Activated CD8-positive, alpha-beta T cell treated with anti-CD3 and anti-CD28 coated beads, Interleukin-2, amount 10 ng/mL, durations not matched to agents 7 days and 5 days (primary cell): ENCODE data around the gene MUC2. TPM values are rescaled to one million over a fixed set of nuclear protein-coding genes. Genes with fewer than 3 reads are reported as not detected.

Source experiments
- ATAC-seq: fragments of 150-1000 bp; cut with Tn5 transposase; one replicate; pipeline ENCODE4 v1.10.0; 2021; ENCODE audit warnings: moderate library complexity
- CTCF ChIA-PET: fragments of 350-600 bp; sonication (Branson Sonifier 250); formaldehyde crosslinking; loops from one replicate; lab custom pipeline; 2021; ENCODE audit warnings: antibody characterized with exemption; lab: Charles Lee
- POLR2A ChIA-PET: fragments of 350-600 bp; sonication (Branson Sonifier 250); formaldehyde crosslinking; loops from one replicate; lab custom pipeline; 2021; ENCODE audit warnings: antibody characterized with exemption; lab: Charles Lee
- DNase-seq: peaks from one replicate; pipeline ENCODE4 v3.0.0-alpha.2; 2020
- H3K27ac Mint-ChIP-seq: one replicate; pipeline ENCODE4 v1.8.0; 2021; ENCODE audit warnings: mild to moderate bottlenecking, mixed read lengths
- H3K27me3 Mint-ChIP-seq: one replicate; pipeline ENCODE4 v1.8.0; 2021; ENCODE audit warnings: low read depth, mixed read lengths
- H3K36me3 Mint-ChIP-seq: one replicate; pipeline ENCODE4 v1.8.0; 2021; ENCODE audit warnings: low read depth, mixed read lengths
- H3K4me1 Mint-ChIP-seq: one replicate; pipeline ENCODE4 v1.8.0; 2021; ENCODE audit warnings: low read depth, mixed read lengths
- H3K4me3 Mint-ChIP-seq: one replicate; pipeline ENCODE4 v1.8.0; 2021; ENCODE audit warnings: mild to moderate bottlenecking, mixed read lengths
- H3K9me3 Mint-ChIP-seq: one replicate; pipeline ENCODE4 v1.8.0; 2022; ENCODE audit warnings: mixed read lengths; ENCODE audit not compliant: insufficient read depth
- total RNA-seq, 2 experiments: library from RNA; stranded (reverse); gene quantifications; one replicate each; pipeline ENCODE4 v1.2.3, GENCODE V29; 2021

Gene MUC2
- total RNA-seq, 2 experiments from 2014 or later, result not detected

DNA sequence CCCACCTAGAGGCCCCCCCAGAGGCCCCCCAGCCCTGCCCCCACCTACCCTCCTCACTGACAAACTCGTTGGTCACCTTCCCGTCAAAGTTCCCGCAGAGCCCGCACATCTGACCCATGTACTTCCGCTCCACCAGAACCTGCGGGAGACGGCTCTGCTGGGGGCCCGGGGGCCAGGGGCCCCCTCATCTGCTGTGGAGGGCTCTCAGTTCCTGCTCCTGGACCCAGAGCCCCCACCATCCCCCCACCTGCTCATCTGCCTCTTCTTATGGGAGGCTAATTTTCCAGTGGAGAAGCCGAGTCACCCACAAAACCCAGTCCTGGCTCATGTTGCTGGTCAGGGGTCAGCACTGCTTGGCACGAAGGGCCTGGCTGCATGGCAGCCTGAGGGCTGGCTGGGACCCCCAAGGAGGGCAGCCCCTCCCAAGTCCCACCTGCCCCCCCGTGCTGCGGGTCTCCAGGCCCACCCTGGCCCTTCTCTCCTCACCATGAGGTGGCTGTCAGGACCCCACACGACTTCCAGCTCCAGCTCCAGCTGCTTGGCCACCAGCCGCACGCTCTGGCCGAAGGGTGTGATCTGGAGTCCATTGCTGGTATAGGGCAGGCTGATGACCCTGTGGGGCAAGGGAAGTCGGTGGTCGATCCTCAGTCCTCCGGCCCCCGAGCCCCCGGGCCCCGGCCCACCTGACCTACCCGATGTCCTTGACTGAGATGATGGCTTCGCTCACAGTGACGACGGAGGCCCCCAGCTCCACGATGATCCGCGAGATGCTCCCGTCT is 43.4 kb upstream of the MUC2 start:
- no peaks in the 10 kb centered on the region for H3K4me1 Mint-ChIP-seq
- CTCF ChIA-PET, result no interaction called here

DNA sequence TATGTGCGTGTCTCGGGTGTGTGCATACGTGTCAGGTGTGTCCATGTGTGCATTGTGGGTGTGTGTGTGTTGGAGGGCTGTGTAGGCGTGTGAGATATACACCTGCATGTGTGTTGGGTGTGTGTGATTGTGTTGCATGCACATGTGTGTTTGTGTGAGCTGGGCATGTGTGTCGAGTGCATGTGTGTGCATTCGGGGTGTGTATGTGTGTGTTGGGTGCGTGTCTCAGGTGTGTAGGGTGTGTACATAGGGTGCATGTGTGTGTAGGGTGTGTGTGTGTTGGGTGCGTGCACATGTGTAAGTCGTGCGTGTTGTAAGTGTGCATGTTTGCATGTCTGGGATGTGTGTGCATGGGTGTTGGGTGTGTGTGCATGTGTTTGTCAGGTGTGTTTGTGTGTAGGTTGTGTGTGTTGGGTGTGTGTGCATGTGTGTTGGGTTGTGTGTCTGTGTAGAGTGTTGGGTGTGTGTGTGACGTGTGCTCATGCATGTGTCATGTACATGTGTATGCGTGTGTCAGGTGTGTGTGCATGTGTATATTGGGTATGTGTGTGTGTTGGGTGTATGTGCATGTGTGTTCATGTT is 42.3 kb upstream of the MUC2 start:
- Mint-ChIP-seq H3K4me1 (no peaks in the 10 kb centered on the region), H3K9me3 (no peaks in the 10 kb centered on the region), H3K4me3 (no peak overlapping the region), H3K27ac (no peak overlapping the region), H3K36me3 (no peaks in the 10 kb centered on the region), H3K27me3 (no peaks in the 10 kb centered on the region)
- CTCF ChIA-PET, result no interaction called here
- POLR2A ChIA-PET, result no interaction called here
- ATAC-seq (no peak), DNase-seq (no peak)

More for the DNA sequence above, 43.4 kb upstream of the MUC2 start:
- no peaks in the 10 kb centered on the region for H3K36me3 Mint-ChIP-seq
- POLR2A ChIA-PET, result no interaction called here
- no peak overlapping the region for H3K4me3 Mint-ChIP-seq
- DNase-seq, result no peak
- no peak for ATAC-seq
- H3K9me3 Mint-ChIP-seq, result no peaks in the 10 kb centered on the region
- no peaks in the 10 kb centered on the region for H3K27me3 Mint-ChIP-seq
- no peak overlapping the region for H3K27ac Mint-ChIP-seq

DNA sequence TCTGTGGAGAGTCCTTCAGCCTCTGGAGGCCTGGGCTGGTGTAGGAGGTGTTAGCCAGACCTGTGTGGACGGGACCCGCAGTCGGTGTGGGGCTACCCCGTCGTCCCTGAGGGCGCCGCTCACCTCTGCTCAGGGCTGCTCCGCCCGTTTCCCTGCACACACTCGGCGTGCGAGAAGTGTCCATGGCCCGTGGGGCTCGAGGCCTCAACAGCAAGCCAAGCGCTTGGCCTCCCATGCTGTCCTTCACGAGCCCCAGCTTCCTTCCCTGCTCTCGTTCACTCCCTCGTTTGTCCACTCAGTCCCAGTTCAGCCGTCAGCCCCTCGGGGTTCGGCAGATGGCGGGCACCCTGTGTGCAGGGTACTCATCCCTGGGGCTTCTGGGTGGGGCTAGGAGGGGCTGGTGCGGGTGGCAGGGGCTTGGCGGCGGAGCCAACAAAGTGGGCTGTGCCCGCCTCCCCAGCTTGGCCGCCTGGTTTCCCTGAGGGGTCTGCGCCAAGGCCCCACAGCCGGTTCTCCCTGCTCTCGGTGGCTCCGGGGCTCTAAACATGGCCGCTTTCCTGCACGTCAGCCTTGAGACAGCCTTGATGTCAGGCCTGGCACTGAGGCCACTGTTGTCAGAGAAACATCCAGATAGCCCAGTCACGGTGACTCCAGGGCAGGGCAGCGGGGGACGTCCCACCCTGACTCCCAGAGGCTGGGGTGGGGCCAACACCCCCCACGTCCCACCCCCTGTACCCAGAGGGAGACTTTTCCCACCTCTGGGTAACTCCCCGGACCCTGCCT is 41.5 kb upstream of the MUC2 start:
- Mint-ChIP-seq H3K36me3 (no peaks in the 10 kb centered on the region), H3K4me3 (no peak overlapping the region), H3K27me3 (no peaks in the 10 kb centered on the region), H3K4me1 (no peaks in the 10 kb centered on the region), H3K9me3 (no peaks in the 10 kb centered on the region), H3K27ac (no peak overlapping the region)
- ChIA-PET CTCF (no interaction called here), POLR2A (no interaction called here)
- ATAC-seq (no peak), DNase-seq (no peak)

DNA sequence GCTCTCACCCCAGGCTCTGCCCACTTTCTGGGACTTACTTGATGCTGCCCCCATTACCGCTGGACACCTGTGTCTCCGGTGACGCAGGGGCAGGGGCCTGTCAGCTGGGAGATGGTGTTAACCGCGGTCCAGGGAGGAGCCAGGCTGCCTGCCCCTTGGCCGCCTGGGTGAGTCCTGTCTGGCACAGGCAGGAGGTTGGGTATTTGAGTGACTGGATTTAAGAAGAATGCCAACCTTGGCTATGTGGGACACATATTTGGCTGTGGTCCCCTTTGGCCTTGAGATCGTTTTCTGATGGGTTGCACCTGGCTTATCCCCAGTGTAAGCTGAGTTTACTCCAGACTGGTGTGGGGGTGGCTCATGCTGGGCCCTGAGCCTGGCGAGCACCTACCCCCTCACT is 40.7 kb upstream of the MUC2 start:
- no peaks in the 10 kb centered on the region for H3K4me1 Mint-ChIP-seq
- ChIA-PET CTCF (no interaction called here), POLR2A (no interaction called here)
- H3K36me3 Mint-ChIP-seq, result no peaks in the 10 kb centered on the region
- H3K27me3 Mint-ChIP-seq, result no peaks in the 10 kb centered on the region
- no peak overlapping the region for H3K4me3 Mint-ChIP-seq
- DNase-seq, result no peak
- ATAC-seq, result no peak
- H3K27ac Mint-ChIP-seq, result no peak overlapping the region
- no peaks in the 10 kb centered on the region for H3K9me3 Mint-ChIP-seq

DNA sequence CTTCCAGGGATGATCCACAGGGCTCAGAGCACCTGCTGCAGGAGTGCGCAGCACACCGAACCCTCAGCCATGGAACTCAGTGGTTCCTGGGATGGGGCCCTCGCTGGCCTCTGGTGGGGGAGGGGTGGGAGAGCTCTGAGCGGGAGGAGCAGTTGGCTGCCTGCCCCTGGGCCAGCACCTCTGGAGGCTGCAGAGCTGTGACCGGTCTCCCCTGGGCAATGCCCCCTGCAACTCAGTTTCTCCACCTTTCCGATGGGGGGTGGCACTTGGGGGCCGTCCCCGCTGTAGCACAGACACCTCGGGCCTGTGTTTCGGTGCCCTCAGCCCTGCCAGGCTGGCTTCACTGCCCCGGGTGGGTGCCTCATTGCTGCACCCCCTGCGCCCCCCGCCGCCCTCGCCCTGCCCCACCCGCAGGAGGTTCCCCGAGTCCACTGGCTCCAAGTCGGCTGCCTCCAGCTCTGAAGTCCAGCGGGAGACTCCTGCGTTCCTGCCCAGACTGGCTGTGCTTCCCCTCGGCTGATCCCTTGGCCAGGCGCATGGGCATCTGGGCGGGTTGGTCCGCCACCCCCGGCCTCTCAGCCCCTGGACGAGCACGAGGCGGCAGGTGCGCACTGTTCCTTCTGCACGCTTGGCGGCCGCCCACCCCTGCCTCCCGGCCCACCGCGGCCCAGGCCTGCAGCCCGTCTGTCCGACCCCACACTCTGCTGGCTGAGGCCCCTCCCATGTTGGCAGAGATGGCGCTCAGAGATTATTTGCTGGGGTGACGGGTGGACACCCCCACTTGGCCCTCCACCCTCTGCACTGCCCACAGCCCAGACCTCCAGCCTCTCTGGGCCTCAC is 40.0 kb upstream of the MUC2 start:
- CTCF ChIA-PET, result no interaction called here
- Mint-ChIP-seq H3K4me1 (no peaks in the 10 kb centered on the region), H3K36me3 (no peaks in the 10 kb centered on the region), H3K4me3 (no peak overlapping the region), H3K27me3 (no peaks in the 10 kb centered on the region), H3K9me3 (no peaks in the 10 kb centered on the region), H3K27ac (no peak overlapping the region)
- POLR2A ChIA-PET, result no interaction called here
- no peak for ATAC-seq
- no peak for DNase-seq

DNA sequence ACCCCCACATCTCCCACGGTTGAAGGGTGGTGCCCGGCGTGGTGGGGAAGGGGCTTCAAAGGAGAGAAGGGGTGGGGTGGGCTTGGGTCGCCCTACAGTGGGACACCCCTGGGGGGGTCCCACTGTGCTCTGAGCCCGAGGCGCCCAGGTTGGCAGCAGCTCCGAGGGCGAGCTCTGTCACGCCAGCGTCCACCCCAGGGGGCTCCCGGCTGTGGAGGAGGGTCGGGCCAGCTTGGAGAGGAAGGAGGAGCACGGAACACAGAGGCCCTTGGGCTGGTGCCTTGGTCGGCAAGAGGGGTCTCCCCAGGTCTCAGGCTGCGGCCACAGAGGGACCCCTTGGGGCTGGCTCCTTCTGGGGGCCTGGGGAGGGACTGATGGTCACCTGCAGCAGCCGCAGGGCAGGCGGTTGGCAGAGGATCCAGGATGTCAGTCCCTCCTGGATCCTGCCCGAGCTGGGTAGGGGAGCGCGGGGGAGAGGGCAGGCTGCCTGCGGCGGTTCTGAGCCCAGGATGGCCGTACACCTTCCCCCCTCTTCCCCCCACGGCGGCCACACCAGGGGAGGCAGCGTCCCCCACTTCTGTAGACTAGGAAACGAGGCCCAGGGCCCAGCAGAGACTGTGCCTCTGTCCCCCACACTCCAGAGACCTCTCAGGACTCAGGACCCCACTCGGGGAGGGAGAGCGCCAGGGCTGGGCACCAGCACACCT is 38.9 kb upstream of the MUC2 start:
- H3K4me1 Mint-ChIP-seq, result no peaks in the 10 kb centered on the region
- ATAC-seq (no peak), DNase-seq (no peak)
- ChIA-PET CTCF (no interaction called here), POLR2A (no interaction called here)
- H3K27ac Mint-ChIP-seq, result no peak overlapping the region
- no peaks in the 10 kb centered on the region for H3K9me3 Mint-ChIP-seq
- no peaks in the 10 kb centered on the region for H3K27me3 Mint-ChIP-seq
- H3K4me3 Mint-ChIP-seq, result no peak overlapping the region
- no peaks in the 10 kb centered on the region for H3K36me3 Mint-ChIP-seq

DNA sequence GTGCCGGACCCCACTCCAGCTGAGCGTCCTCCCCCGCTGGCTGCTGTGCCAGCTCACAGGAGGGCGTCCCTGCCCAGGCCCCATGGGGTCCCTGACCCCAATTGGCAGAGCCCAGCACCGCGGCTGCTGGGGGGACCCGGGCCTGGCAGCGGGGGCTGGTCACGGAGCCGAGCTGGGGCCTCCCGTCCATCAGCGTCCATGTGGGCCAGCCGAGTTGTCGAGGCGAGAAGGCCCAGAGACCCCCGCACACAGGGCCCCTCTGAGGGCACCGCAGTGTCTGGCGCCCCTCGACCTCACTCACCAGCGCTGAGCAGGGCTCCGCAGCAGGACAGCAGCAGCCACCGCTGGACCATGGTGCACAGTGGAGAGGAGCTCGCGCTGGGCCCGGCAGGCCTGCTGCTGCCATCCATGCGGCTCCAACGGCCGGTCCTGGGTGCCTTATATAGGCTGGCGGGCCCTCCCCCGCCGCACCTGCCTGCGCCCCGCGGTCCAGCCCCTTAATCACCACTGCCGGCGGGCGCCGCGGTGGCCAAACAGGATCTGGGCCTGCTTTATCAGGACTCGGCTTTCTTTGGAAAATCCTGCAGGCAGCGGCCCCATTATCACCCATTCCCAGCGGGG is 38.3 kb upstream of the MUC2 start, which contains the start of gene MUC6:
Gene MUC6 (minus strand): TSS at position 416 of the 621 bp plus-strand sequence. CDS start 63 bp downstream, at position 353.
- no peak for DNase-seq
- Mint-ChIP-seq H3K27me3 (no peaks in the 10 kb centered on the region), H3K9me3 (no peaks in the 10 kb centered on the region), H3K36me3 (no peaks in the 10 kb centered on the region), H3K4me1 (no peaks in the 10 kb centered on the region), H3K27ac (no peak within 1 kb of the TSS), H3K4me3 (no peak within 1 kb of the TSS)
- POLR2A ChIA-PET, result no interaction called here
- no peak for ATAC-seq
- CTCF ChIA-PET, result no interaction called here

DNA sequence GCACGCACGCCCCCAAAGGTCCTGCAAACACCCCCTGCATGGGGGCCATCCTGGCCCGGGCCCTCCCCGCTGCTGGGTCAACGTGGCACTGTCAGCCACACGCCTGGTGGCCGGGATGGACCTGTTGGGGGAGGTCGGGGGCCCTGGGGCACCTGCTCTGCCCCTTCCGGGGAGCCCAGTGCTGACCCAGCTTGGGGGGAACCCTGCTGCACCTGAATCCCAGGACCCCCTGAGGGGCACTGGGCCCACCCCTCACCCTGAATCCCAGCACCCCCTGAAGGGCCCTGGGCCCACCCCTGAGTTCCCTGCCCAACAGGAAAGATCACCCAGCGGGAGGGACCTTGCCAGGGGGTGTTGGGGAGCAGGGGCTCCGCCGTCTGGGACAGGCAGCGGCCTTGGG is 37.7 kb upstream of the MUC2 start:
- ChIA-PET POLR2A (no interaction called here), CTCF (no interaction called here)
- H3K4me3 Mint-ChIP-seq, result no peak overlapping the region
- no peaks in the 10 kb centered on the region for H3K4me1 Mint-ChIP-seq
- no peak for ATAC-seq
- H3K27me3 Mint-ChIP-seq, result no peaks in the 10 kb centered on the region
- H3K36me3 Mint-ChIP-seq, result no peaks in the 10 kb centered on the region
- no peak overlapping the region for H3K27ac Mint-ChIP-seq
- no peak for DNase-seq
- no peaks in the 10 kb centered on the region for H3K9me3 Mint-ChIP-seq

DNA sequence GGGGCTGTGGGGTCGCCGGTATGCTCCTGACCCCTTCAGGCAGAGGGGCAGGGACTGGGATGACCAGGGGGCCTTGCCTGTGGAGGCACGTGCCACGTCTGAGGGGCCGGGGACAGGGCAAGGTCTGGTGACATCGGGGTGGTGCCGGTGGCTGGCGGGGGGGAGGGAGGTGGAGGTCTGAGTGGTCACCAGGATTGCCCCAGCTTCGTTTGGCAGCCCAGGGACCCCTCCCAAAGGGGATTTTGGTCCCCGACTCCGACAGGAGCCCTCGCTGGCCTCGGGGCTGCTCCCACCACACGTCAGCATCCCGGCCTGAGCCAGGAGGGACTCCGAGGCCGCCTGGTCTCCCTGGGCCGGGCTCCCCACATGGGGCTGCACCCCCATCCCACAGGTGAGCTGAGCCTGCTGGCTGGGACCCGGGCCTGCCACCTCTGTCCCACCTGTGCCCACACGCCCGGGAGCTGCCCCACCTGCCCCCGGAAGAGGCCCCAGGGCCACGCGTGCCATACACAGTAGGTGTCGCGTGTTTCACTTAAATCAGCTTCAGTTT is 37.1 kb upstream of the MUC2 start:
- Mint-ChIP-seq H3K4me3 (no peak overlapping the region), H3K27me3 (no peaks in the 10 kb centered on the region), H3K27ac (no peak overlapping the region), H3K4me1 (no peaks in the 10 kb centered on the region), H3K36me3 (no peaks in the 10 kb centered on the region), H3K9me3 (no peaks in the 10 kb centered on the region)
- DNase-seq (no peak), ATAC-seq (no peak)
- CTCF ChIA-PET, result no interaction called here
- POLR2A ChIA-PET, result no interaction called here

DNA sequence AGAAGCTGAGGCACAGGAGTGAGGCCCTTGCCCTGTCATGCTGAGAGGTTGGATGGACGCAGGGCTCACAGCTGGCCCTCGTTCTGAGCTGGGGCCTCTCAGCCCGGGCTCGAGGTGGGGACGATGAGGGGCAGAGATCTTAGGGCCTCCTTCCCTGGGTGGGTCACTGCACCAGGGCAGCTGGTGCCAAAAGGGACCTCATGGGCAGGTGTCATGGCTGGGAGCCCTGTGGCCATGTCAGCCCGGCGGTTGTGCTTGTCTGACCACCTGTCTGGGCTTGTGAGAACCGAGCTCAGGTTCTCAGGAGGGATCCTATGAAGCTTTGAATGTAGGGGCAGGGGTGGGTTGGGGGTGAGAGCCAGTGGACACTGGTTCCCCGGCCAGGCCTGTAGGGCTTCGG is 36.3 kb upstream of the MUC2 start:
- Mint-ChIP-seq H3K9me3 (no peaks in the 10 kb centered on the region), H3K27me3 (no peaks in the 10 kb centered on the region), H3K4me1 (no peaks in the 10 kb centered on the region), H3K27ac (no peak overlapping the region), H3K36me3 (no peaks in the 10 kb centered on the region), H3K4me3 (no peak overlapping the region)
- POLR2A ChIA-PET, result no interaction called here
- CTCF ChIA-PET, result no interaction called here
- DNase-seq, result no peak
- no peak for ATAC-seq

DNA sequence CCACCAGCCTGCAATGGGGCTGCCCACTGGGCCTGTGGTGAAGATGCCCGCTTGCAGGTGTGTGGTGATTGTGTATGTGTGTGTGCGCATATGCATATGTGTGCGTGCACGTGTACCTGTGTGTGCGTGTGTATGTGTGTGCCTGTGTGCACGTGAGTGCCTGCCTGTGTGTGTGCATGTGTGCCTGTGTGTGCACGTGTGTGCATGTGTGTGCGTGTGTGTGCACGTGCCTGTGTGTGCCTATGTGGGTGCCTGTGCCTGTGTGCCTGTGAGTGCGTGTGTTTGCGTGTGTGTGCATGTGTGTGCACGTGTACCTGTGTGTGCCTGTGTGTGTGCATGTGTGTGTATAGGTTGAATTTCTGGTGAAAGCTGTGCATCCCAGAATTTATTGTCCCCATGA is 35.8 kb upstream of the MUC2 start:
- no peak overlapping the region for H3K27ac Mint-ChIP-seq
- H3K36me3 Mint-ChIP-seq, result no peaks in the 10 kb centered on the region
- no peak overlapping the region for H3K4me3 Mint-ChIP-seq
- CTCF ChIA-PET, result no interaction called here
- no peaks in the 10 kb centered on the region for H3K27me3 Mint-ChIP-seq
- POLR2A ChIA-PET, result no interaction called here
- no peaks in the 10 kb centered on the region for H3K9me3 Mint-ChIP-seq
- no peaks in the 10 kb centered on the region for H3K4me1 Mint-ChIP-seq
- DNase-seq, result no peak
- no peak for ATAC-seq
